NCI-H1694 (cell line): ENCODE measurements around the gene PCBP2.
A peak's percentile ranks its signal among the peaks of the same experiment; 100 is the strongest.

ENCODE experiments used
- DNase-seq: peaks from one replicate; lab custom pipeline; 2025; lab: John Stamatoyannopoulos, UW

PCBP2 gene

DNA sequence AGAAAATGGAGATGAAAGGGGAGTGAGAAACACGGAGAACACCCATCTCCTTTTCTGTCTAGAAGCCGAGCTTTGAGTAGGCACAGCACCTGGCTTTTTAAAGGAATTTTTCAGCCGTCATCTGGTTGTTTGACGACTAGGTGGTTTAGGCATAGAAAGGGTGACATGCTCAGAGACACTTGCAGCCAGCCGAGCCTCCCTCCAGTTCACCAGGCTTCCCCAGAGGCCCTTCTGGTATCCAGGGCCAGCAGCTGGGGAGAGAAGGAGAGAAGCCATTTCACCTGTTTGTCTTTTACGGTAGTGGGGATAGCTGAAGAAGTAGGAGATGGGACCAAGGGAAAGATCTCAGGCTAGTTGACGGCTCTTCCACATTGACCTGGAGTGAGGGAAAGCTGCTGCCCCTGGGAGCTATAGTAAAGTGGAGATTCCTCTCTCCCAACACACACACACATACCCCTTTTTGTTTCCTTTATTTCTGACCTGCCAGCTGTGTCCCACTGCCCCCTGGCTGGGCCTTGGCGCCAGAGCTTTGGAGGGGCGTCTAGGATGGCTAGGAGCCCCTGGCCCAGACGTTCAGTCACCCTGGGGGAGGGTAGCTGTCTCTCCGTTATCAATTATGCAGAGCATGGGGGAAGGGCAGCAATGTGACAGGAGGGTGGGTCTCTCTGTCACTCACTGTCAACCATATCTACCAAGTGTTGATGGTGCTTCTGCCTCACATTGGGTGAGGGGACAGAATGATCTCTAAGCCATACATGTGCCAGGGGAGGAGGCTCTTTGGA lies 41.9 kb downstream of the PCBP2 start:
- no peak for DNase-seq

DNA sequence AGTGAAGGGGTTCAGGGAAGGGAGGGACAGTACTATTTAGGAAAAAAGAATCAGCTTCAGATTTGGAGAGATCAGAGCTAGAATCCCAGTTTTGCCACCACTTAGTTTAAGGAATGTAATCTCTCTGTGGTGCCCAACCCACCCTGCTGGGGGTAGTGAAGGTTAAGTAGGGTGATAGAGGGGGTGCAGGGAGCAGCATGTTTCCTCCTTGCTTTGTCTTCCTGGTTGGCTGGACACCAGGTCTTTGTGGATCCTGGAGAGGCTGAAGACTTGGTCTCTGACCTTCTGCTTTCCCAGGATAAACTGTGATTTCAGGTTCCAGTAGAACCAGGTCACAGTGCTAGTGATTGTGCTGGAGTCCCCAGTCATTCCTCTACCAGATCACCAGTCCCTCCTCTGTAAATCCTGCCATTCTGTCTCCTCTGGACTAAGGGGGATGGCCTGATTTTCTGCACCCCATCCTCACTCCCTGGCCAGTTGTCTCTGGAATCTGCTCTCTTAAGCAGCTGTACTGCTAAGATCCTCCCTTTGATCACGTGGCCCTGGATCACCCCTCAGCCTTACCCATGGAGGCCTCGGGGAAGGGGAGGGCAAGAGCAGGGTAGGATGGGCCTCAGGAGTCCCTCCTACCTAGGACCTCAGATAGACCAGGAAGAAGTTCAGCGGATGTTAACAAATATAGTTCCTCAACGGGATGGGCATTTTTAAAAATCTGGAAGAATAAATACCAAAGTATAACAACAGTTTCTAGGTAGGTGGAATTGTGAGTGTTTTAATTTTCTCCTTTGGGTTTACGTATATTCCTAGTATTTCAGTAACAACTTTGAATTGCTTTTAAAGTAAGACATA lies 44.2 kb downstream of the PCBP2 start:
- no peak for DNase-seq

DNA sequence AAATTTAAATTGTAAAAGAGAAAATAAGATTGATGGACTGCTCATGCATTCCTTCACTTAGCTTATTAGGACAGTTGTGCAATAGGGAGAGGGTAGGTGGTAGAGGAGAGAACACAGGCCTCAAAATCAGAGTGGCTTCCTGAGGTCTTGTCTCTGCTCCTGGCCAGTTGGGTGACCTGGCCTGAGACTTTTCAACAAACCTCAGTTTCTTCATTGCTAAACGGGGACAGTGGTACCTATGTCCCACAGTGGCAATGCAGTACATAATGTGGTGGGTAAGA lies 44.8 kb downstream of the PCBP2 start:
- no peak for DNase-seq

GRCh38 chr12:53497461-53497860 lies 45.6 kb downstream of the PCBP2 start:
- DNase-seq = no peak

DNA sequence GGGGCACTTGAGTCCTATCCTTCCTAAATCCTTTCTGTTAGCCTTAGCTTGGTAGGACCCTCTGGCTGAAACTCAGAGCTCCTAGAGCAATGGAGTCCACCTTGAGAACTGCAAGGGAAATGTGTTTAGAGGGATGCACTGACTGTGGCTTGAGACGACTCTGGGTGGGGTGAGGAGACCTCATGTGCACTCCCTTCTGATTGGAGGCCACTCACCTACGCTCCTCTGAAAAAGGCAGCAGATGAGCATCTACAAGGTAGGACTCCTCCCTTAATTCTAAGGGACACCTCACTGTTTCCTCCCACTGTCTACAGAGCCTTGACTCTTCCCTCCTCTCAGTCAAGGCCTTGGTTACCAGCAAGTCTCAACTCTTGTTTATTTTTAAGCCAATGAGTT lies 46.3 kb downstream of the PCBP2 start:
- DNase-seq = no peak

DNA sequence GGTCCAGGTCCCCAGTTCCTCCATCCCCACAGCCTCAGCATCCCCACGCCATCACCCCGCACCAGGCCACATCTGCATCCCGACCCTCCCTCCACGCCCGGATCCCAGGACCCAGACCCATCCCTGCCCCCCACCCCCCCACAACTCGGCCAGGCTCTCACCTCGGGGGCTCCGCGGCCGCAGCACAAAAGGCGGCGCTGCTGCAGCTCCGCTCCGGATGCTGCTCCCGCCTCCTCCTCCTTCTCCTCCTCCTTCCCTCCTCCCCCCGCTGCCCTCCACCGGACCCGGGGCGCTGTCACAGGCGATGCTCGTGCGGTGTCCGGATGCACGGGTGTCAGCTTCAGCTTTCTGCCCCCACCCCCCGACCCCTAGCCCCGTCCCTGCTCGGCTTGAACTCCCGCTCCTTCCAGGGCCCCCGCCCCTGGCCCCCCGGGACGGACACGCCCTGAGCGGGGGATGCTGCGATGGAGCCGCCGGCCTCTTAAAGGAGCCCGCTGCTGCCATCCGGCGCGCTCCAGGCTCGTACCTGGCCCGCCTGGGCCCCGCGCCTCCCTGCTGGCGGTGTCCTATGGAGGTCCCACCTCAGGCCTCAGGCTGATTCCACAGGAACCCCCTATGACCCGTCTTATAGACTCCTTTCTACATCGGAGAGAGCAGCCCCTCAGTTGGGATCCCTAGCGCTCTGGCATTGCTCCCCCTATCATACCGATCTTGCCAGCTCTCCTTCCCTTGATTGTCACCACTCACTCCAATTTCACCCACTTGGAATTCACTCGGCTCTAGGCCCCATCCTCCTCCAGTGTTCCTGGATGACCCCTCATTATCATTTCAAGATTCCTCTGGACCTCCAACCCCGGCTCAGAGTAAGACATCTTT lies 47.6 kb downstream of the PCBP2 start, which contains the start of gene MAP3K12:
MAP3K12 (minus strand) TSS at position 193 of the 876 bp plus-strand sequence. CDS start 12,067 bp downstream, outside the sequence.
- DNase-seq = no peak

DNA sequence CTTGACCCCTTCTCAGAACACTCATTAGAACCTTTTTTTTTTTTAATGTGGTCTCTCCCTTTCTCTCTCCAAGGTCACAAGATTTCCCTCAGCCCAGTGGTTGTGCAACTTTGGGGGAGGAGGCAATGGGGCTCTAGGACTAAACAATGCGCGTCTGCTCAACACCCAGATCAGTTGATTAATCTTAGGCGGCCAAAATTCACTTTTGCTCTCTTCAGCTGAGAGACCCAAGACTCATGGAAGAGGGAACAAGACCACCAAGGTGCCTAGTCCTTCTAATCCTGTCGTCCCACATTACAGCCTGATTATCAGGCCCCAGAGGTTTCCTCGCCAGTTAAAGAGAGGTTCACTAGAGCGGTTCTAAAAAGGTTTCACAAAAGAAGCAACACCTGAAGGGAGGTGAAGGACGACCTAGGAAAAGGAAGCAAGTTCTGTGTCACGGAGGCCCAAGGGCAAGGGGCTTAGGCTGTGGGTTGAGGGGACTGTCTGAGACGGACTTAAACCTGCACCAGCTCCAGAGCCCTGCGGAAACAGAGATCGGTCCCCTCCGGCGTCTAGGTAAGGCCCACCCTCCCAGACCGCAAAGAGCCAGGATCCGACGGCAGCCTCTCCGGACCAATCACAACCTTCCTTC lies 48.4 kb downstream of the PCBP2 start:
- DNase-seq = no peak

DNA sequence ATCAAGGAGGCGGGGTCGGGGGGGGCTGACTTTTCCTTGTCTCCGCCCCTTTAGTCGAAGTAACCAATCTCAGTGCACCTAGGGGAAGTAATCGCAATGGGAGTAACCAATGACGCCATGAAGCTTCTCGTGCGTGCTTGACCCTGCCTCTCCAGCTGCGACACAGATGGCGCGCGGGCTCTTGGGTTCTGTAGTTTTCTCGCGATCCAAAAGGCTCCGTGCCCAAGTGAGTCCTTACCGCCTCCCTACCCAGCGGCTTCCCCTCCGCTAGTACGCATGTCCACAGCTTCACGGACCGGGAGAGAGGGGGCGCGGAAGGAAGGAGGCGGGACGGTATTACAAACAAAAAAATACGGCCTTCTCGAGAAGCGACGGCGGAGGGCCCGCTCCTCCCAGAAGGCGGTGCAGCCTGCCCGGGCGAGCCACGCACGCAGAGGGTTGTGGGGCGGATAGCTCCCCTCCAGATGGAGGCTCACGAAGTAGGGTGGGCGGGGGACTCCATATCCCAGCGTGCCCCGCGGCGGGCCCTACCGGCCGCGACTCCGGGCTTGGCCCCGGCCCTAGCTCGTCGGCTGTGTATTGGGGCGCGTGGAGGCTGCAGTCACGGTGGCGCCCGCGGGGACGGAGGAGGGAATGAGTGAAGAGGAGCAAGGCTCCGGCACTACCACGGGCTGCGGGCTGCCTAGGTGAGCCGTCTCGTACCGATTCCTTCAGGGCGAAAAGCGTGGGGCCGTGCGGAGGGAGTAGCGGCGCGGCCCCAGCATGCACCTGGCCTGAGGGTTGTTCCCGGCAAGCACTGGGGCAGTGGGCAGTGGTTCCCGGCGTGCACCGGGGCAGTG lies 49.1 kb downstream of the PCBP2 start, which contains the start of gene TARBP2:
TARBP2 (plus strand) TSS at position 508 of the 839 bp plus-strand sequence; CDS start at position 634, 126 bp downstream.
- DNase-seq = peak; percentile 98

GRCh38 chr12:53501615-53502181 lies 49.8 kb downstream of the PCBP2 start:
- no peak for DNase-seq

- no peak for DNase-seq
Measured at GRCh38 chr12:53502331-53502730, 50.4 kb downstream of the PCBP2 start.

DNA sequence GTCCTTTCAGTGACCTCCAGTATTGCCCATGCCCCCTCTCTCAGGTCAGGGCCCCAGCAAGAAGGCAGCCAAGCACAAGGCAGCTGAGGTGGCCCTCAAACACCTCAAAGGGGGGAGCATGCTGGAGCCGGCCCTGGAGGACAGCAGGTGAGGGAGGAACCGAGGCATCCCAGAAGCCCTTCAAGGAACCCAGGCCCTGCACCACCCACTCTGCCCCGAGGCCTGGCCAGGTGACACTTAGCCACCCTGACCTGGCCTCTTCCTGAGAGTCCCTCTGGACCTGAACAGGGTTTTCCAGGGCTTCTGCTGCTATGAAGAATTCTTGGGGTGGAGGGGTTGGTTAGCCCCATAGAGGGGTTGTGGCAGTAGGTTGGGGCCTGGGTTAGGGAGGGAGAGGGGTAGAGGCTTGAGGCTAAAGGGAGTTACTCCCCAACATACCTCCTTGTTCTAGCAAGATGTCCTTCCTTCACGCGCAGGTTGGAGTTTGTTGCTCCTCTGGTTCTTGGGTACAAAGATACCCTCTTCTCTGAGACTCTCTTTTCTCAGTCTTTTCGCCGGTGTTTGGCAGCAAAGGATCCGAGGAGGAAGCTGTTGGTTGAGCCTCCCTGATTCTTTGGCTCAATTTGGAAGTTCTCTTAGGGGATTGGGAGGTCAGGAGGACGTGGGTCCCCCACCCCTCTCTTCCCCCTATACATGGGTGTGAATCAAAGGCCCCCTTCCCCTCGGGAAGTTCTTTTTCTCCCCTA lies 51.3 kb downstream of the PCBP2 start:
- no peak for DNase-seq

- no peak for DNase-seq
Measured at GRCh38 chr12:53504004-53504920, 52.4 kb downstream of the PCBP2 start.

DNA sequence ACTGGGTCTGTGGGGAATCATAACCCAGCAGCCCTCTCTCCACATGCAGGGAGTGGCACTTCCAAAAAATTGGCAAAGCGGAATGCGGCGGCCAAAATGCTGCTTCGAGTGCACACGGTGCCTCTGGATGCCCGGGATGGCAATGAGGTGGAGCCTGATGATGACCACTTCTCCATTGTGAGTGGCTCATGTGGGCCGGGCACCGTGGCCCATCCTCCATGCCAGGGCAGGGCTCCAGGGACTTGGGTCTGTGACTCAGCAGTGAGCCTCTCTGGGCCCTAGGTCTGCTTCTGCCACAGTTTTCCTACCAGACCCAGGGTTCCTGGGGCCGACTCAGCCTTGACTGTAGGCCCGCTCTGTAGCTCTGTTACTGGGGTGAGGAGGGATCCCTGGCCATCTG lies 53.2 kb downstream of the PCBP2 start:
- DNase-seq = no peak

DNA sequence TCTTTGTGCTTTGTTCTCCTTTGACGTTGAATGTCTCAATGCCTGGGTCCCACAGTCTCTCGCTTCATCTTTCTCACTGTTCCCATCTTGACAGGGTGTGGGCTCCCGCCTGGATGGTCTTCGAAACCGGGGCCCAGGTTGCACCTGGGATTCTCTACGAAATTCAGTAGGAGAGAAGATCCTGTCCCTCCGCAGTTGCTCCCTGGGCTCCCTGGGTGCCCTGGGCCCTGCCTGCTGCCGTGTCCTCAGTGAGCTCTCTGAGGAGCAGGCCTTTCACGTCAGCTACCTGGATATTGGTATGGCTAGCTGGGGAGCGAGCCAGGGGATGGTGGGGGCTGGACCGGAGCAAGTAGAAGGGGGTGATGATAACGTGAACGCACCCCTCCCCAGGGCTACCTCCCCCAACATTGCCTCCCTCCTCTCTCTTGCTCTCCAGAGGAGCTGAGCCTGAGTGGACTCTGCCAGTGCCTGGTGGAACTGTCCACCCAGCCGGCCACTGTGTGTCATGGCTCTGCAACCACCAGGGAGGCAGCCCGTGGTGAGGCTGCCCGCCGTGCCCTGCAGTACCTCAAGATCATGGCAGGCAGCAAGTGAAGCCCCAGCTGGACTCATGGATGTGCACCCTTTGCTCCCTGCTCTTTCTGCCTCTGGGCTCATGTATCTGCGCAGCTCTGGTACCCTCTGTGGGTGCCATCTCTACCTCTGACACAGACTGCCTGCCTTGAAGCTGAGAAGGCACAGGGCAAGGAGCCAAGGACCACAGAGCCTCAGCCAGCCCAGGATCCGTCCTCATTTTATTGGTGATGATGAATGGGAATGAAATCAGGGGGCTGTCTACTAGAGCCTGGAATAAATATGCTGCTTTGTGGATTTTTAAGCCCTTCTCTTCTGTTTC lies 53.9 kb downstream of the PCBP2 start:
- DNase-seq = no peak

GRCh38 chr12:53506450-53506785 lies 54.5 kb downstream of the PCBP2 start:
- no peak for DNase-seq

DNA sequence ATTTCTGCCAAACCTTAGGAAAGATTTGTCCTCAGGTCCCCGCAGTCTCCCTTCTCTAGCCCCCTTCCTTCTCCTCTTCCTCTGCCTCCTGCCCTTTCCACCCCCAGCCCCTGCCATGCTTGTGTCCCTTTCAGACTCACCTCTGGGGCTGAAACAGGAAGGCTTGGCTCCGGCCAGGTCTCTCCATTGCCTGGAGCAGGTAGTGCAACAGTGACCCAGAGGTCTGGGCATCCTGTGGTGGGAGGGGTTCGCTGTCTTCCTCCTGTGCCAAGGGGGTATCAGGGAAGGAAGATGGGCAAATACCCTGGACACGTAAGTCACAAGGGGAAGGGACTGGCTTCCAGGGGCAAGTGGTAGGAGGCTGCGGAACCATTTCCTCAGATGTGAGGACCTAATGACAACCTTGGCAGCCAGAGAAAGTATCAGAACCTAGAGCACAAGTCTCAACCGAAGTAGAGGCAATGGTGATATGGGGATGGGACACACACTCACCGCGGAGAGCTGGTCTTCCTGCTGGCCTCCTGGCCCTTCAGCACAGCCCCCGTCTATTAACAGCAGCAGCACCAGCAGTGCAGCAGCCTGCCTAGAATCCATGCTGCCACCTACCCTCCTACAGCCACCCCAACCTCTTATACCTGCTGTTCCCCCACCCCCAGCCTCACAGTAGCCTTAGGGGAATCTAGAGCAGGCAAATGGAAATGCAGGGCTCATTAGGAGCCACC lies 55.1 kb downstream of the PCBP2 start, which contains the start of gene NPFF:
NPFF (minus strand) TSS at position 604 of the 722 bp plus-strand sequence; CDS start at position 594, 10 bp downstream.
- DNase-seq = no peak

DNA sequence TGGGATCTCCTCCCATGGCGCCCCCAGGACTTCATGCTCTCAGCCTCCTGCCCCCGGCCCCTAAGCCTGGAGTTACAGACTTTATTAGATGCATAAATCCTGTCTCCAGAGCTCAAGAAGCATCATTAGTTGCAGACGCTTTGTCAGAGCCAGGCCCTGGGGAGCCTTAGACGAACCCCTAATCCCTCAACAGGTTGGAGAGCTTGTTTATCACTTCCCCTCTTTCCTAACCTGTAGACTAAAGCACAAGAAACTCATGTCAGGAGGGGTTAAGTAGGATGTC lies 55.6 kb downstream of the PCBP2 start:
- DNase-seq = no peak
